Vagina (tissue), 2 donors: Measurements from ENCODE around the gene ZNF385A. TPM values are rescaled to one million over a fixed set of nuclear protein-coding genes. Genes with fewer than 3 reads are reported as not detected.

ENCODE experiments used
- DNase-seq, 2 donors: peaks; one replicate each; pipeline ENCODE4 v3.0.0-alpha.2; 2017; ENCODE audit errors: extremely low spot score in 2 of 2
- H3K27ac ChIP-seq: fragments of 200-600 bp; sonication (generic); one replicate; pipeline ENCODE4 v1.5.1; 2019
- H3K27me3 ChIP-seq: fragments of 200-600 bp; sonication (generic); one replicate; pipeline ENCODE4 v1.5.1; 2019
- H3K36me3 ChIP-seq, 2 donors: fragments of 200-600 bp; sonication (generic); one replicate each; pipeline ENCODE4 v1.5.1; 2017 to 2019
- H3K4me1 ChIP-seq: fragments of 200-600 bp; sonication (generic); one replicate; pipeline ENCODE4 v1.5.1; 2019
- H3K4me3 ChIP-seq, 2 donors: fragments of 200-600 bp; sonication (generic); 1 replicate in 1 of 2; 2 replicates in 1 of 2; pipeline ENCODE4 v1.5.1; 2016 to 2019
- H3K9me3 ChIP-seq: fragments of 200-600 bp; sonication (generic); one replicate; pipeline ENCODE4 v1.5.1; 2019
- CTCF ChIP-seq, 3 experiments: fragments of 450-650 bp in 2 of 3; fragments of 200-600 bp in 1 of 3; sonication (generic) in 1 of 3; IDR thresholded peaks; one replicate each; pipeline ENCODE4 v1.5.1; 2017 to 2019; ENCODE audit warnings: antibody characterized with exemption in 3 of 3, mild to moderate bottlenecking in 2 of 3, moderate library complexity in 2 of 3
- POLR2A ChIP-seq, 2 donors: fragments of 450-650 bp; IDR thresholded peaks; one replicate each; pipeline ENCODE4 v1.6.1; 2017; ENCODE audit warnings: antibody characterized with exemption in 2 of 2, mild to moderate bottlenecking in 2 of 2, moderate library complexity in 2 of 2
- POLR2AphosphoS5 ChIP-seq, 2 donors: sonication (generic); formaldehyde crosslinking; IDR thresholded peaks; one replicate each; pipeline ENCODE4 v1.9.0; 2017; ENCODE audit warnings: antibody characterized with exemption in 2 of 2, mild to moderate bottlenecking in 2 of 2, low read depth in 1 of 2; ENCODE audit not compliant: insufficient read depth in 1 of 2
- intact Hi-C: fragments of 100-400 bp; cut with DNase I; formaldehyde crosslinking; loops from one replicate; pipeline ENCODE4 v1.15.1; 2023
- total RNA-seq: library from RNA; depleted of rRNA; stranded (reverse); fragments of >200 nt; gene quantifications from one replicate; pipeline ENCODE4 v1.2.3, GENCODE V29; 2016

Gene ZNF385A
- total RNA-seq, 1 donor from 2014 or later, result 38.8 TPM

GRCh38 chr12:54376596-54376995 lies 7.9 kb downstream of the ZNF385A start:
- H3K4me3 ChIP-seq, result no peak overlapping the region
- peak; percentile 42 to 44 for TF ChIP-seq POLR2AphosphoS5 (IDR thresholded peaks at IDR 0.05; ENCODE audit: insufficient read depth in 1 of 2, low read depth in 1 of 2)
- no peak for TF ChIP-seq CTCF (IDR thresholded peaks at IDR 0.05)
- peak in 1 of 2 donors; percentile 10 for TF ChIP-seq POLR2A (IDR thresholded peaks at IDR 0.05)
- DNase-seq, result no peak
- intact Hi-C loops, result no loop called here
- H3K9me3 ChIP-seq, result no peaks in the 10 kb centered on the region
- no peaks in the 10 kb centered on the region for H3K36me3 ChIP-seq
- H3K27ac ChIP-seq, result peak overlapping the region; percentile 93
- peaks cover 71% of the 10 kb centered on the region for H3K4me1 ChIP-seq
- no peaks in the 10 kb centered on the region for H3K27me3 ChIP-seq

DNA sequence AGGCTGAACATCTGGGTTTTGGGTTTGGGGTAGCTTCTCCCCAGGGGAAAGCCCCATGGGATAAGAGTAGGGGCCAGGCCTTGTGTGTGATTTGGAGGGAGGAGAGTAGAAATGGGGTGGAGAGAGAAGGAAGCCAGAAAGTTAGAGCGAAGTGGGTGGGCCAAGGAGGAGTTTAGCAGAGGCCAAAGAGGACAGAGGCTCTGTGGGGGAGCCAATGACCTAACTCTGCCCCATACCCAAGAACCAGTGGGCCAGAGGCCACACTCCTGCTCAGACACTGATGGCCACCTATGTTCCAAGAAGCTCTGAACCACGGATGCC lies 9.3 kb downstream of the ZNF385A start:
- no peak for DNase-seq
- Histone ChIP-seq H3K4me3 (no peak overlapping the region), H3K27me3 (no peaks in the 10 kb centered on the region), H3K4me1 (peaks cover 84% of the 10 kb centered on the region), H3K27ac (peak overlapping the region; percentile 93), H3K9me3 (no peaks in the 10 kb centered on the region), H3K36me3 (no peaks in the 10 kb centered on the region)
- intact Hi-C loops, result no loop called here
- no peak for TF ChIP-seq POLR2AphosphoS5 (IDR thresholded peaks at IDR 0.05; ENCODE audit: insufficient read depth in 1 of 2, low read depth in 1 of 2)

DNA sequence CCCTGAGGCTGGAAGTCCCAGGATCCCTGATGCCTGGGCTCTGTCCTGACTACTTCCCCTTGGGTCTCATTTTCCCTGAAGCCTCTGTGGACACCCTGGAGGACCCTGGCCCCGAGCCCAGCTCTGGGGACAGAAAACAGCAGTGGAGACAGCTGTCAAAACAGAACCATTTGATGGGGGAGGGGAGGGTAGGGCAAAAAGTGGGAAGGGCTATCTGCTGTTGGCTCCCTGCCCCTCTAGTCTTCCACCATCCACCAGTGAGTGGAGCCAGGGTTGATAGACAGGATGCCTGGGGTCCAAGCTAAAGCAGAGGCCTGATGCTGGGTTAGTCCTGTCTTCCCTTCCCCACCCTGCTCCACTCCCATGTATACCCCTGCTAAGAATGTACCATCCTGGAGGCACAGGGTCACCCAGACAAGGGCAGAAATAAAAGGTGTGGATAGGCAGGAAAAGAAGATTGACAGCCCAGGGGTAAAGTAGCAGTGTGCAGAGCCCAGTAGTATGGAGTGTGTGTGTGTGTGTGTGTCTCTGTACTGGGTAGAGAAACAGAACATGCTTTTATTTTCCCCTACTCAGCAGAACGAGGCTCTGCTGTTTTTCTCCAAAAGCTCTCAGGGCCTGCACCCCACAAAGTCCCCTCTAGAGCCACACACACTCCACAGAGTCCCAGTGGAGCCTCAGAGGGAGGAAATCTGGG lies 9.8 kb downstream of the ZNF385A start:
- intact Hi-C loops, result no loop called here
- H3K4me3 ChIP-seq, result no peak overlapping the region
- no peaks in the 10 kb centered on the region for H3K27me3 ChIP-seq
- no peaks in the 10 kb centered on the region for H3K9me3 ChIP-seq
- no peaks in the 10 kb centered on the region for H3K36me3 ChIP-seq
- DNase-seq, result no peak
- TF ChIP-seq POLR2AphosphoS5 (IDR thresholded peaks at IDR 0.05; ENCODE audit: insufficient read depth in 1 of 2, low read depth in 1 of 2) (no peak), CTCF (IDR thresholded peaks at IDR 0.05) (no peak), POLR2A (IDR thresholded peaks at IDR 0.05) (no peak)
- peak overlapping the region; percentile 93 for H3K27ac ChIP-seq
- H3K4me1 ChIP-seq, result peaks cover 80% of the 10 kb centered on the region

GRCh38 chr12:54373649-54374561 lies 10.6 kb downstream of the ZNF385A start:
- H3K4me1 ChIP-seq, result peaks cover 74% of the 10 kb centered on the region
- H3K27ac ChIP-seq, result peak overlapping the region; percentile 93
- H3K36me3 ChIP-seq, result no peaks in the 10 kb centered on the region
- H3K27me3 ChIP-seq, result no peaks in the 10 kb centered on the region
- no peaks in the 10 kb centered on the region for H3K9me3 ChIP-seq
- TF ChIP-seq CTCF (IDR thresholded peaks at IDR 0.05) (no peak), POLR2AphosphoS5 (IDR thresholded peaks at IDR 0.05; ENCODE audit: insufficient read depth in 1 of 2, low read depth in 1 of 2) (no peak), POLR2A (IDR thresholded peaks at IDR 0.05) (no peak)
- intact Hi-C loops, result no loop called here
- DNase-seq, result no peak
- H3K4me3 ChIP-seq, result no peak overlapping the region

DNA sequence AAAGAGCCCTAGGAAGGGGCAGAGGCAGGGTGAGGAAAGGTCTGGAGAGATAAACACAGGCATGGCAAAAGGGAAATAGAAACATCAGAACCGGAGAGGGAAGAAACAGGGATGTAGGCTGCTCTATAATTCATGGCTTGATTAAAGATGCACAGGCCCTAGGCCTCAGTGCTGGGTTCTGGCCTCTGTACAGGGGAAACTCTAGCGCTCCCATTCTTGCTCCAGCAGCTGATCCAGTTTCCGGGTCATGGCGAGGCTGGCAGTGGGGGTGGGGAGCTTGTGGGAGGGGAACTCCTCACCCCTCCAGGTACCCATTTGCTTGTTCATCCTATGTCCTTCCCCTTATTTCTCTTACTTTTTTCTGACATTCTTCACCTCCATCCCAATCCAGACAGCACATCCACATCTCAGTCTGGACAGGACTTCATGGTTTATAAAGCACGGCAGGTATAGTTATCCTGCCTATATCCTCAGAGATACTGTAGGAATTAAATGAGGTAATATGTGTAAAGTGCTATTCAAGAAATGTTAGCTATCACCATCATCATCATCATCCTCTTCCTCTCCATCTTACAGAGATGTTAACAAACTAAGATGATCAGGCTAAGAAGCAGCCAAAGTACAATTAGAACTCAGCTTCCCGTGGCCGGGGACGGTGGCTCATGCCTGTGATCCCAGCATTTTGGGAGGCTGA lies 12.3 kb downstream of the ZNF385A start:
- H3K36me3 ChIP-seq, result no peaks in the 10 kb centered on the region
- no peak overlapping the region for H3K4me3 ChIP-seq
- H3K27ac ChIP-seq, result peak overlapping the region; percentile 93
- H3K27me3 ChIP-seq, result no peaks in the 10 kb centered on the region
- DNase-seq, result no peak
- no peak for TF ChIP-seq CTCF (IDR thresholded peaks at IDR 0.05)
- TF ChIP-seq POLR2A (IDR thresholded peaks at IDR 0.05), result no peak
- no peak for TF ChIP-seq POLR2AphosphoS5 (IDR thresholded peaks at IDR 0.05; ENCODE audit: insufficient read depth in 1 of 2, low read depth in 1 of 2)
- intact Hi-C loops, result no loop called here
- H3K9me3 ChIP-seq, result no peaks in the 10 kb centered on the region
- peaks cover 60% of the 10 kb centered on the region for H3K4me1 ChIP-seq
